Measurements from ENCODE around the gene SLC20A1.

SLC20A1 gene

DNA sequence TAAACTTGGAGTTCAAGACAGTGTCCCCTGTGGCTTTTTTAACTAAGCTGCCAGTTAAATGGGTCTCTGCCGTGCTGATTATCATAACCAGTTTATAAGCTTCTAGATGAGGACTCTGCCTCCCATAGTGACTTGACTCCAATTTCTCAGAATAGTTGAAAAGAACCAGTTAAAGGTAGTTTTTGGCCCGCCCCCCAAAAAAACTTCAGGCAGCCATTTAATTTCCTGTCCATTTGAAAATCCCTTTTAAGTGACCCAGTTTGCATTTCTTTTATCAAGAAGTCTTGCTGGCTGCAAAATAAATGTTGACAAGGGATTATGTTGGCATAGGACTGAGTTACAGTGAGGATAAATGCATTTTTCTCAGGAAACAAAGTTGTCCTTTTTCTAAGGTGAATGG lies 2.3 kb downstream of the SLC20A1 start:
- no peak for DNase-seq (ENCODE audit: low spot score)

DNA sequence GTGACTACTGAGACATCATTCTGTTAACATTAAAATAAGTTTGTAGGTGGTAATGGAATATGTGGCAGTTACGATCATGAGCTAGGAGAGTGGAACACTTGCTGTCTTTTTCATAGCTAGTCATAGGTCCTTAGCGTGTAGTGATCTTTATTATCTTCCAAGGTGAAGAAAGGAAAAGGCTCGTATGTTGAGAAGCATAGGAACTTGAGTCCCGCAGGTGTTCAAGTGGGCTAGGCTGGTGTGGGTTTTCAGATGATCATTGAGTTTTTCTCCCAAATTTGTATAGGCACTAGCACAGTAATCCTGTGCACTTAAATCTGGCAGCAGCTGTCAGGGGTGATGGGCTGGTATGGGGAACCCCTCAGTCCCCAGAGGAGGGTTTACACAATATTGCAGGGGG lies 10.9 kb downstream of the SLC20A1 start:
- in situ Hi-C loops (cut with MboI; ENCODE audit: low sequenced_read_pairs, unreplicated experiment) = no loop called here
- TF ChIP-seq CTCF (IDR thresholded peaks at IDR 0.05; ENCODE audit: borderline replicate concordance, control extremely low read depth, extremely low read depth, insufficient read depth, missing control alignments) = no peak
- no peak for DNase-seq (ENCODE audit: low spot score)

More for the DNA sequence above, 2.3 kb downstream of the SLC20A1 start:
- in situ Hi-C loops (cut with MboI; ENCODE audit: low sequenced_read_pairs, unreplicated experiment) = no loop called here
- no peak for TF ChIP-seq CTCF (IDR thresholded peaks at IDR 0.05; ENCODE audit: borderline replicate concordance, control extremely low read depth, extremely low read depth, insufficient read depth, missing control alignments)

- TF ChIP-seq CTCF (IDR thresholded peaks at IDR 0.05; ENCODE audit: borderline replicate concordance, control extremely low read depth, extremely low read depth, insufficient read depth, missing control alignments) = no peak
- in situ Hi-C loops (cut with MboI; ENCODE audit: low sequenced_read_pairs, unreplicated experiment) = no loop called here
- DNase-seq (ENCODE audit: low spot score) = no peak
These were observed 12.6 kb downstream of the SLC20A1 start for GRCh38 chr2:112658301-112658700.

GRCh38 chr2:112658839-112659667 lies 13.3 kb downstream of the SLC20A1 start:
- DNase-seq (ENCODE audit: low spot score) = no peak
- in situ Hi-C loops (cut with MboI; ENCODE audit: low sequenced_read_pairs, unreplicated experiment) = no loop called here
- no peak for TF ChIP-seq CTCF (IDR thresholded peaks at IDR 0.05; ENCODE audit: borderline replicate concordance, control extremely low read depth, extremely low read depth, insufficient read depth, missing control alignments)

DNA sequence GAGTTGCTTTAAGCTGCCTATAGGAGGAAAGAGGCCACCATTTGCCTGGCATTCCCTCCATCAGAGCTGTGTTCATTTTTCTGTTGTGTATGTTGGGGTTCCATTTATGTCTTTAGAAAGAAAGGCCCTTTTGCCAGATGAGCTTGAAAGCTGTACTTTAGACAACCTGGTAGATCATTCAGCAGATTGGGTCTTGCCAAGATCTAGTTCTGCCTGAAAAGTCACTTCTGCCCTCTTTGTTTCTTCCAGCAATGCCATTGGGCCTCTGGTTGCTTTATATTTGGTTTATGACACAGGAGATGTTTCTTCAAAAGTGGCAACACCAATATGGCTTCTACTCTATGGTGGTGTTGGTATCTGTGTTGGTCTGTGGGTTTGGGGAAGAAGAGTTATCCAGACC lies 14.4 kb downstream of the SLC20A1 start:
- DNase-seq (ENCODE audit: low spot score) = no peak
- in situ Hi-C loops (cut with MboI; ENCODE audit: low sequenced_read_pairs, unreplicated experiment) = no loop called here
- no peak for TF ChIP-seq CTCF (IDR thresholded peaks at IDR 0.05; ENCODE audit: borderline replicate concordance, control extremely low read depth, extremely low read depth, insufficient read depth, missing control alignments)

GRCh38 chr2:112661656-112662305 lies 16.0 kb downstream of the SLC20A1 start:
- no peak for DNase-seq (ENCODE audit: low spot score)
- no peak for TF ChIP-seq CTCF (IDR thresholded peaks at IDR 0.05; ENCODE audit: borderline replicate concordance, control extremely low read depth, extremely low read depth, insufficient read depth, missing control alignments)
- in situ Hi-C loops (cut with MboI; ENCODE audit: low sequenced_read_pairs, unreplicated experiment) = no loop called here

All from GM13976 (cell line).